GM21737 (cell line): ENCODE measurements around the gene CHRNB2.

ENCODE experiments used
- ATAC-seq: cut with Tn5 transposase; IDR thresholded peaks from one replicate; pipeline ENCODE4 v1.9.1; 2021; ENCODE audit warnings: mild to moderate bottlenecking, moderate library complexity; ENCODE audit not compliant: unreplicated experiment

The CHRNB2 gene

GRCh38 chr1:154608397-154609270 lies 41.1 kb downstream of the CHRNB2 start:
- no peak for ATAC-seq

DNA sequence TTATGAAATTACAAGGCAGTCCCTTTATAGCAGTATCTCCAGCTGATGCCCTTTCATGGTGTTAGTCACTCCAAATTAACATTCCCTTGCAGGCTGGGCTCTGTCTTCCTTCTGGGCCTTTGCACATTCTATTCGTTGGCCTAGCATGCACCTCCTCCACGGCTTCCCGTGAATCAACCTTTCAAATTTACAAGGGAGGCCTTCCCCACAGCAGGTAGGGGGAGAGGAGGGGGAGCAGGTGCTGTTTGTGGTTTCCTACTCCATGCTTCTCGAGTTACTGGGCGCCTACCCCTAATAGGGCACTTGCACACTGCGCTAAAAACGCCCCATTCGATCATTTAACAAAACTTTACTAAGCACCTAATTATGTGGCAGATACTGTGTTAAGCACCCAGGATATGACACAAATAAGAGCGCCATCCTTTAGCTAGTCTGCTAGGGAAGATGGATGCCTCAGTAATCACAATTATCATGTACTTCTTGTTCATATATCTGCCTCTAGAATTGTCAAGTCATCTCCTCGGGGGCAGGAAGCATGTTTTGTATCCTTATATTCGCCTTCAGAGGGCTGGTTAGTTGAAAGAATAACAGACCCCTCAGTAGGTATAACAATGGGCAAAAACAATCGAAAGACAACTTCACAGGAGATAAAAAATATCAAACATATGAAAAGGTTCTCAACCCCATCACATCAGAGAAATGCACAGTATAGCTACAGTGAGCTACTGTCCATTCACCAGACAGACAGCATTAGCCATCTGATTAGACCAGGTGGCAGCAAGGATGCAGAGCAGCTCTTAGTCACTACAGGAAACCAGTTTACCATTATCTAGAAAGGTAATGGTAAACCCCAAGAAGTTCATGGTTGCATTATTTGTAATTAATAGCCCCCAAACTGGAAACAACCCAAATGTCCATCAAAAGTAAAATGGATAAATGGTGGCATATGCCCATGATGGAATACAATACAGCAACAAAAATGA lies 42.1 kb downstream of the CHRNB2 start:
- ATAC-seq = no peak

GRCh38 chr1:154611150-154611862 lies 43.7 kb downstream of the CHRNB2 start:
- no peak for ATAC-seq

DNA sequence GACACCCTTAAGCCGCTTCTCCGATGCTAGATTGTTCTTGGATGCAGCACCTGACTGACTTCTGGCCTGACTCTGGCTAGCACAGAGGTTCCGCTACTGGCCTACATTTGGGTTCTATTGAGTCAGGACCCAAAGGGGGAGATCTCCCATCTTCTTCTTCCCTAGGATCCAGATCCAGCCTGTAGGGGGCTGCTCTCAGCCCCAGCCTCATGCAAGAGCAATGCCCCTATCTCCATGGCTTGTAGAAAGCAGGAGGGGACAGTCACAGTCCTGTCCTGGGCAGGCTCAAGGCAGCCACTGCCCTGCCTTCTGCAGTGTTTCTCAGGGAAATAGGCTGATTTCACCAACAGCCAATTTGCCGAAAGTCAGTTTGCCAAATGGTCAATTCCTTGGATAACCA lies 46.7 kb downstream of the CHRNB2 start:
- ATAC-seq = no peak

DNA sequence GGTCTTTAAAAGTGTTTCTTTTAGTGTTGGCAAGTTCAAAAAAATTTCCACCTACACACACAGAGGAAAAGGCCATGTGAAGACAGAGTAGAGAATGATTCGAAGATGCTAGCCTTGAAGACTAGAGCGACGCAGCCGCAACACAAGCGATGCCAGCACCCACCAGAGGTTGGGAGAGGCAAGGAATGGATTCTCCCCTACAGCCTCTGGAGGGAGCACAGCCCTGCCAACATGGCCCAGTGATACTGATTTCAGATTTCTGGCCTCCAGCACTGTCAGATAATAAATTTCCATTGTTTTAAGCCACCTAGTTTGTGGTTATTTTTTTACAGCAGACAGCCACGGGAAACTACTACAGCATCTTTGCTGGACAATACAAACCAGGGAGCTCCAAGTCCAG lies 47.3 kb downstream of the CHRNB2 start:
- ATAC-seq = no peak

DNA sequence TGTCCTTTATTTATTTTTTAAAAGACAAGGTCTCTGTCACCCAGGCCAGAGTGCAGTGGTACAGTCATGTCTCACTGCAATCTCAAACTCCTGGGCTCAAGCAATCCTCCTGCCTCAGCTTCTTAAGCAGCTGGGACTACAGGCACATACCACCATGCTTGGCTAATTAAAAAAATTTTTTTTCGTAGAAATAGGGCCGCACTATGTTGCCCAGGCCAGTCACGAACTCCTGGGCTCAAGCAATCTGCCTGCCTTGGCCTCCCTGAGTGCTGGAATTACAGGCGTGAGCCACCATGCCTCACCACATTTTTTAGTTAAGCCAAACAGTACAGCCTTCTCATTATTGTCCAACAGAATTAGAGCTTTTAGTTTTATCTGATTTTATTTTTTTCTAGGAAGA lies 47.8 kb downstream of the CHRNB2 start:
- no peak for ATAC-seq

GRCh38 chr1:154616659-154617345 lies 49.2 kb downstream of the CHRNB2 start:
- ATAC-seq = no peak

DNA sequence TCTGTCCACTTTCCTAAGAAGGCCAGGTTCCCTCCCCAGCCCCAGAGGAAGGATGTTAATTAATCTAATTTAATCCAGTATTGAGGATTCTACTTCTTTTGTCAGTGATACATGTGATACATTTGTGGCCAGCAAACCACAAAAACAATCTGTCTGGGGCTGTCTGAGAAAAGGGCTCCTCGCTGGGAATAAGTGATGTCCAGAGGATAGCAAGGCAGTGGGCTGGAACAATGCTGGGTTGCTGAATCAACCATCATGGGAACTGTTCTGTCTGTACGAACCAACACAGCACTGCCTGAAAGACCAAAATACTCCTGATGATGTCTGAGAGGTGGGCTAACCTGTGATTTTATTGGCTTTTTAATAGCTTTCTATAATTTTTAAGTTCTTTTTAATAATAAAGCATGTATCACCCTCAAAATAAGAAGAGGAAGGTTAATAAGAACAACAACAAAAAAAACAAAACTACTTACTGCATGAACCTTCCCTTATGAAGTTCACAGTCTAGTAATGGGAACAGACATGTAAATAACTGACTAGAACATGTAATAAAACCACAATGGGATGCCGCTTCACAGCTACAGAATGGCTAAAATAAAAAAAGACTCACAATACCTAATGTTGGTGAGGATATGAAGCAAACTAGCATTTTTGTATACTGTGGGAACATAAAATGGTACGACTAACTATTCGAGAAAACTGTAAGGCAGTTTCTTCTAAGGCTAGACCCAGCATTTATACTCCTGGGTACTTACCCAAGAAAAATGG lies 51.8 kb downstream of the CHRNB2 start:
- no peak for ATAC-seq

DNA sequence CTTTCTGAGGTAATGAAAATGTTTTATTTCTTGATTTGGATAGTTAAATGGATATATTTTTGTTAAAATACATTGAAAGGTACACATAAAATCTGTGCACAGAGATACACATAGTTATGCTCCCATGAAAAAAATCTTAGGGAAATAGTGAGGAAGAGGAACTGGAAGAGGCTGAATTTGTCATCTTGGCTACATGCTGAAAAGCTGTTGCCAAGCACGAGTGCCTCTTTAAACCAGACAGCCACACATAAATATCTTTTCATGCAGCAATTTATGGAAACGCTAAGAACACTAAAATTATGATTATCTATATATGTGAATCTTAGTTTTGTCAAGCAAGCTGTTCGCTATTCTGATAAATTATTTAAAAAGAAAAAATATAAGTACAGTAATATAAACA lies 53.2 kb downstream of the CHRNB2 start:
- no peak for ATAC-seq

DNA sequence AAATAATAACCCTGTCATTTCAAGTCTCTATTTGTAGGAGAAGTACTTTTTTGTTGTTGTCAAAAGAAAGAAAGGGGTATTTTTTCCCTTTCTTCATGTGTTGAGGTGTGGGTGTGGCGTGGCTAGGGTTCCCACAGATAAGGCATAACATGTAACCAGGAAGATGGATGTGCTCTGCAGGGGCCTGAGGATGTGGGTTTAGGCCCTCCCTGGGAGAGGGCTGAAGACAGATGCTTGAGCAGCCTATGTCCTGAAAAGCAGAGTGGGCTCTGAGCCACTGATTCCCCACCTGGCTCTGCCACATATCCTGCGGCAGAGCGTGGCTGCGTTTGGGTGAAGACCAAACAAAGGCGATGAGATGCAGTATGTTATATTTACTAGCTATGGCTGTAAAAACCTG lies 54.3 kb downstream of the CHRNB2 start:
- no peak for ATAC-seq

DNA sequence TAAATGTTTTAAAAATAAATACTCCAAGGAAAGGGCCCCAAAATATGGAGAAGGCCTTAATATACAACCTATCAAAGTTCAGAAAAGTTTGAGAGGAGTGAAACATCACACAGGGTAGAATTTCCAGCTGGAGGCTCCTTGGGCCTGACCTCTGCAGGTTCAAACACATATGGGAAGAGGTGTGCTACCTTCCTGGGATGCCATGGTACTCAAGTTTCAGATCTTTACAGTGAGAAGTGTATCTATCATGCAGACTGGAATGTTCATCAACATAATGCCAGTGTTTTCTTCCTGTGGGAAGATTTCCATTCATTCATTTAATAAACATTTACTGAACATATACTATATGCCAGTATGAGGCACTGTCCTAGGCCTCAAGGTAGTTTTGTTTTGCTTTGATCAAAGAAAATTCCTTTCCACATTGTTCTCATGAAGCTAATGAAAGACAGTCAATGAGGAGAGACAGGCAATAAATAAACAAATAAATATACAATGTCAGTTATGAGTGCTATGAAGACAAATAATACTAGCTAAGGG lies 55.0 kb downstream of the CHRNB2 start:
- no peak for ATAC-seq

GRCh38 chr1:154623358-154623757 lies 55.8 kb downstream of the CHRNB2 start:
- no peak for ATAC-seq

DNA sequence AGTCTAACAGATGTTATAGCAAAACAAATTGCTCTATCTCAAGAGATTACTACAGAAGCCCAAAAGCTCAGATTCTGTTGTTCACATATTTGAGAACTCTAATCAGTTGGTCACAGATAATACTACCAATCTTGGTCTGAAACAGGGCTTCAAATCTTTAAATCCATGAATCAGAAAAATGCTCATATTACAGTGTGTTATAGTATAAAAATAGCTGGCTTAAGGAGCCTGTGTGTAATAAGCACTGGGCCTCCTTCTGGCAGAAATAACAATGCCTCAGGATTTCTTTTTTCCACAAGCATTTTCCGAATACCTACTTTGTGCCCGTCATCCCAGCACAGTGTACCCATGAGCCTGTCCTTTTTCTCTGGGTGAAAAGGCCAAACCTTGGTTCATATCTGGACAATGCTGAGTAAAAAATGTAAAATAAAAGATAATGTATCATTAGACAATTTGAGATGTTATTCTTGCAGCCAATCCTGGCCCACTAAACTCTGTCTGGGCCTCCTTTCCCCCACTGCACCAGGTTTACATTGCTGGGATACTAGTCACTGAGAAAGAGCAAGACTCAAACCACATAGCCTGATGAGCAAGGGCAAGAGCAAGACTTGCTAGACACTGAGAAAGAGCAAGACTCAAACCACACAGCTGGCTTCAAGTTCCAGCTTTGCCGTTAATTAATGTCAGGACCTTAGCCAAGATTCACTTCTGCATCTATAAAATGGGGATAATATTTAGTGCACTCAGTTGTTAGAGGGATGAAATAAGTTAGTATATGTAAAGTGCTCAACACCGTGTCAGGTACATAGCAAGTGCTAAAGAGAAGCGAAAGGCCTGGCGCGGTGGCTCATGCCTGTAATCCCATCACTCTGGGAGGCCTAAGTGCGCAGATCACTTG lies 57.4 kb downstream of the CHRNB2 start:
- ATAC-seq = no peak

- ATAC-seq = no peak
These were observed 59.1 kb downstream of the CHRNB2 start for GRCh38 chr1:154626456-154627256.

DNA sequence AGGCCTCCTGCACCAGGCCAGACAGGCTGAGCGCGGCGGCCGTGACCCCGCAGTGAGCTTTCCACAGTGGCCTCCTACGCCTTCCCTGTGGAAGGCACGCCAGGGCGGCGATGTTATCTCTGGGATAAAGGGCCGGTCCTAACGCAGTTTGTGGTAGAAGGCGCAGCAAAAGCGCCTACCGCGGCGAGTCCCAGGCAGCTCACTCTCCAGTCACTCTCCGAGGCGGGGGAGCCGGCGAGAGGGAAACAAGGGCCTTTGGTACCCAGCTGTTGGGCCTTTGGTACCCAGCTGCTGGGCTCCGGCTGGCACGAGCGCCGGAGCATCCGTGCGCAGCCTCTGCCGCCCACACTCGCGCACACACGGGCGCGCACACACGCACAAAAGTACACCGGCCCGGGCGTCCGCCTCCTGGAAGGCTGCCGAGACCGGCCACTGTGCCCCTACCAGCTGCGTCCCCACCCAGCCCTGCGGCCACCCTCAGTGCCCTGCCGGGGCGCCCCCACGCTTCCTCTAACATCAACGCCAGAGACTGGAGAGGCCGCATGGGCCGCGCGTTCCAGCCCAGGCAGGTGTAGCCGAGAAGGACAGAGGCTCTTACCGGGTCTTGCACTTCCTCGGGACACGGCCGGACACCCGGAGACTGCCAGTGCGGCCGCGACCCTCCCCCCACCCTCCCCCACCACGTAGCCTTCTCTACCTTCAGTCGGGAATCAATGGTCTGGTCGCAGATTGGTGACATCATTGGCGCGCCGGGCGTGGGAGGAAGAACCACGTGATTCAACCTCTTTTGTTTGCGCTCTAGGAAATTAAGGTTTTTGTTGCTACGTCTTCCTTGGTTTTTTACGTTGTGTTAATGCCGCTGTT lies 59.9 kb downstream of the CHRNB2 start:
- ATAC-seq = no peak

DNA sequence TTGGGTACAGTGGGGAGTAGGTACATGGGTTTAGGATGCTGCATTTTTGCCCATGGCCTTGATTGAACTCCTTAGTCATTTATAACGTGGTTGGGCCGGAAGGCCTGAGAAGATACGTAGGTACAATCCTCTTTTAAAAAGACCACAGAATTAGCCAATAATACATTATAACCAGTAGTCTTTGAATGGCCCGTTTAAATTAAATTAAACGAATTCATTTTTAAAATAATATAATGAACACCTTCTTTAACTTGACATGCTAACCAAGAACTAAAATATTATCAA lies 60.5 kb downstream of the CHRNB2 start:
- ATAC-seq = no peak

DNA sequence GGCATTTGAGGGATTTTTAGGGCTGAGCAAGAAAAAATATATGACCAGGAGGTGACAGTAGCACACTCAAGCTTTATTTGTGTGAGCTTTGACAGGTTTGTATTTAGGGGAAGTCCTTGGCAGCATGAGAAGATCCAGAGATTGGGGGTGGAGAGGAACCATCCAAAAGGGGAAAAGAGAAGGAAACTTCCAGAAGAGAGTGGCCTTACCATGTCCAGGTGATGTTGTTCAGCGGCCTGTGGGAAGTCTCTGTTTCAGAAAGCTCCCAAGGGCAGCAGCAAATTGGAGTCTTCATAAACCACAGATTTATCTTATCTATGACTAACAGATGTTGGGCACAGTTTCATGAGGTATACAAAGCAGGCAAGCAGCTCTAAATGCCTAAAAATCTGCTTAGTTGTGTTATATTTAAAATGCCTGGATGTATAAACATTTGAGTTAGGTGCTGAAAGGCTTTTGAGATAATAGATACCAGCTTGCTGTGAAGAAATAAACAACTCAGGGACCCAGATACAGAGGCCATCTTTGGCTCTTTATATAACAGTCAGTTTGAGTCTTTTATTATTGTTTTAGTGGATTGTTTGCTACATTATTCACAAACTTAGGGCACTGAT lies 61.6 kb downstream of the CHRNB2 start:
- ATAC-seq = no peak
